GM18505 (cell line): Measurements from ENCODE around the gene PCNX3.

Experiments
- ATAC-seq: cut with Tn5 transposase; IDR thresholded peaks from one replicate; pipeline ENCODE4 v1.9.1; 2021; ENCODE audit not compliant: unreplicated experiment
- POLR2A ChIP-seq: IDR thresholded peaks from 4 replicates; pipeline ENCODE4 v1.6.1; 2011; ENCODE audit warnings: borderline replicate concordance; ENCODE audit not compliant: insufficient read depth, insufficient read length; ENCODE audit errors: extremely low read depth

Gene PCNX3

DNA sequence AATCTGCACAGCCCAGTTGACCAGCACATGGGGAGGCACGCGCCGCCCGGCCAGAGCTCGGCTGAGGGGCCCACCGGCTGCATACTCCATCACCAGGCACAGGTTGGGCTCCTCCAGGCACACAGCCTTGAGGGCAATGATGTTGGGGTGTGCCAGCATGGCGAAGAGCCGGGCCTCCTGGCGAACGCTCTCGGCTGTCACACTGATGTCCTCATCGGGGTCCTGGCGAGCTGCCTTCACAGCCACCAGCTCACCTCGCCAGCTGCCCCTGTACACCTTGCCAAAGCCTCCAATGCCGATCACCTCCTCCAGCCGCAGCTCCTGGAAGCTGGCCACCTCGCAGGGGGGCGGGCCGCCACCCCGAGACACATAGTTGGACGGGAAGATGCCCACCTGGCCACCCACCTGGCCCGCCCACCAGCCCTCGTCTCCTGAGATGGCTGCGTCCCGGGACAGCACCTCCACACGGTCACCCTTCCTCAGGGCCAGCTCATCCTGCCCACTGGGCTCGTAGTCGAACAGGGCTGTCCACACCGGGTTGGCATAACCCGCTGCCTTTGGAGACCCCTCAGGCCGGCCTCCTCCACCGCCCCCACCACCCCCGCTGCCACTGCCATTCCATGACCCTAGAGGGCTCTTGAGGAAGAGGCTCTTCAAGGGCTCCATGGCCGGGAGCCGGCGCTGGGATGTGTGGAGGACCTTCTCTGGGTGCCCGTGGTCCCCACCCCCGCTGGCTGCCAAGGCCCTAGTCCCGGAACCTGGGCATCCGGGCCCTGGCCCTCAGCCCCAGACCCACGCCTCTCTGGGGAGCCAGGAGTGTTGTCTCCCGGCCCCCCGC, 2.3 kb upstream of the PCNX3 start:
- no peak for ATAC-seq
- peak; percentile 35 for TF ChIP-seq POLR2A

DNA sequence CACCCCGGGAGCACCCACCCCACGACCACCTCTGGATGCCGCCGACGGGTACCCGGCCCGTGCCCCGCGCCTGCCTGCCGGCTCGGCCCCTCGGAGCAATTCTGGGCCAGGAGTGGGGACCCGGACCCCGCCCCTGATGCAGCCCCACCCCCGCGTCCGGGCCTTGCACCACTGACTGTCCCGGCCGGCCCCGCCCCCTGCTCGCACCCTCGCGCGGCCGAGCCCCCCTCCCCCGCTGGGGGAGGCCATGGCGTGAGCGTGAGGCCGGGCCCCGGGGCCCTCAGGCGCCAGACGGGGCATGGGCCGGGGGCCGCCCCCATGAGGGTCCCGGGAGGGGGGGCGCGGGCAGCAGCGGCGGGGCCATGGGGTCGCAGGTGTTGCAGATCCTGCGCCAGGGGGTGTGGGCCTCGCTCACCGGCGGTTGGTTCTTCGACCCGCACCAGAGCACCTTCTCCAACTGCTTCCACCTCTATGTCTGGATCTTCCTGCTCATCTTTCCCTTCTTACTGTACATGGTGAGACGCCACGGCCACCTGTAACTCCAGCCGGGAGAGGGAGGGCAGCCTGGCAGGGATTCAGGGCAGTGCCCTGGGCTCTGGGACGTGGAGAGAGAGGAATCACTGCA, 486 bp downstream of the PCNX3 start:
- no peak for ATAC-seq
- no peak for TF ChIP-seq POLR2A

DNA sequence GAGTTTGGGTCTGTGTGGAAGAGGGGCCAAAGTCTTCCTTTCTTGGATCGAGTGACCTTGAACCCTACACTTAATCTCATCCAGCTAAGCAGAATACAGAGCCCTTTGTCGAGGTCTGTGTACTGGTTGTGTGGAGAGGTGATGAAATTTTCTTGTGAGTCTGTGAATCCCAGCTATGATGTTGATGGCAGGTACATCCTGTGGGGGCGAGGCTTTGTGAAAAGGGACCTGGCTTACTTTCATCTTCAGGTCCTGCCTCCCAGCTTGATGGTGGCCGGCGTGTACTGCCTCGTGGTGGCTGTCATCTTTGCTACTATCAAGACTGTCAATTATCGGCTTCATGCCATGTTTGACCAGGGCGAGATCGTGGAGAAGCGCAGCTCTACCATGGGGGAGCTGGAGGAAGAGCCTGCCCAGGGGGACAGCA, 1.0 kb downstream of the PCNX3 start:
- TF ChIP-seq POLR2A = no peak
- no peak for ATAC-seq

DNA sequence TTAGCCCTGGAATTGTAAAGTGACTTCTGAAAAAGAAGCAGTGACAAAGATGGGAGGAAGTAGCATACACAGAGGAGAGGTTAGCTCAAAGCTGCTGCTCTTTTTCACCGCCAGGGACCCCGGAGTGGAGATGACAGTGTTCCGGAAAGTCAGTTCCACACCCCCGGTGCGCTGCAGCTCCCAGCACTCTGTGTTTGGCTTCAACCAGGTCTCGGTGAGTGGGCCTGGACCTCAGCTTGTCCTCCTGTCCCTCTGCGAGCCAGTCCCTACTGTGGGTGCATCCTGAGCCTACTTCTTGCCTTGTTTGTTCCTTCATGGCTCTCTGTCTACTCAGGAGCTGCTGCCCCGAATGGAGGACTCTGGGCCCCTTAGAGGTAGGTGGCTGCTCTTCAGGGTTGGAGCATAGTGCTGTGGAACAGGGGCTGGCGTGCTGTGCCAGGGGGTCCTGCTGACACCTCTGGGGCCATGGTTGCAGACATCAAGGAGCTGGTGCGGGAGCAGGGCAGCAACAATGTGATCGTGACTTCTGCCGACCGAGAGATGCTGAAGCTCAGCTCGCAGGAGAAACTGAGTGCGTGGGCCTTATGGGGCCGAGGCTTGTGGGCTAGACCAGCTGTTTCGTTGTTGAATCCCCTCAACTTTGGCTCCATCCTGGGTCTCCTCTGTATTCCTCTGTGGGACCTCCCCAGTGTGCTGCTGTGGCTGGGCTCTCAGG, 1.7 kb downstream of the PCNX3 start:
- no peak for ATAC-seq
- TF ChIP-seq POLR2A = no peak

- no peak for ATAC-seq
- TF ChIP-seq POLR2A = no peak
These were observed 2.6 kb downstream of the PCNX3 start for GRCh38 chr11:65617990-65618751.

DNA sequence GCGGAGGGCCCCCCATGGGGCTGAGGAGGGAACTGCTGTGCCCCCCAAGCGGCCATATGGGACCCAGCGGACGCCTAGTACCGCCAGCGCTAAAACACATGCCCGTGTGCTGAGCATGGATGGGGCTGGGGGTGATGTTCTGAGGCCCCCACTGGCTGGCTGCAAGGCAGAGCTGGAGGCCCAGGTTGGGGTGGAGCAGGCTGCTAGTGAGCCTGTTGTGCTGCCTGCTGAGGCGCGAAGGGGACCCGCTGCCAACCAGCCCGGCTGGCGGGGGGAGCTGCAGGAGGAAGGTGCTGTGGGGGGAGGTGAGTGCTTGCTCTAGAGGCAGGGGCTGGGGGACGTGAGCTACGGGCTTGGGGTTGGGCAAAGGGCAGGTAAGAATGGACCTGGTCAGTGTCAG, 3.2 kb downstream of the PCNX3 start:
- ATAC-seq = no peak
- no peak for TF ChIP-seq POLR2A

DNA sequence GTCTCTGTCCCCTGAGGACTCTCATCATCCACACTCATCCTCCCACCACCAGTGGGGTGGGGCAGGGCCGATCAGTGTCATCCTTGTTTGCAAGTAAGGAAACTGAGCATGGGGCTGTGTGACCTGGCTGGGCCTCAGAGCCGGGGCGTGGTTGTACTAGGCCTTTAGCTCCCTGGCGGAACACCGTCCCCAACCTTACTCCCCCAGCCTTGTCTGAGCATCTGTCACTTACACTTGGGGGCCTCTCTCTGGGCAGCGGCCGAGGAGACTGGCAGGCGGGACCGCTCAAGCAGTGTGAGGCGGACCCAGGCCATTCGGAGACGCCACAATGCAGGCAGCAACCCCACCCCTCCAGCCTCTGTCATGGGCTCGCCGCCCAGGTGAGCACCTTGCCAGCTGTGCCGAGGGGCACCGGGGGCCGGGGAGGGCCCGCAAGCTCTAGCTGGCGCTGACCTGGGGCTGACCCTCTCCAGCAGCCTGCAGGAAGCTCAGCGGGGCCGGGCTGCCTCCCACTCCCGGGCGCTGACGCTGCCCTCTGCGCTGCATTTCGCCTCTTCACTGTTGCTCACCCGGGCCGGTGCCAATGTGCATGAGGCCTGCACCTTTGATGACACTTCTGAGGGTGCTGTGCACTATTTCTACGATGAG, 3.8 kb downstream of the PCNX3 start:
- ATAC-seq = no peak
- no peak for TF ChIP-seq POLR2A

DNA sequence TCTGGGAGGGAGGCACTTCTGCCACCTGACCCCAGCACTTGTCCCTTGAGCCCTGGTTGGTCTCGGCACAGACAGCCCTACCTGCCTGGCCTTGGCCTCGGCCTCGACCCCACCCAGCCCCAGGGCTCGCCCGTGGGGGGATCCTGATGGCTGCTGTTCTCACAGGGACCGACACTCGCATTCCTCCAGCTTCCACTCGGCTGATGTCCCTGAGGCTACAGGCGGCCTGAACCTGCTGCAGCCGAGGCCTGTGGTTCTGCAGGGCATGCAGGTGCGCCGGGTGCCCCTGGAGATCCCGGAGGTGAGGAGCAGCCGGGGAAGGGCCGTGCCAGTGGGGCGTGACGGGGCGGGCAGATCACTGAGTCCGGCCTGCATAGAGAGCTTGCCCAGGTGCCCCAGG, 5.1 kb downstream of the PCNX3 start:
- TF ChIP-seq POLR2A = no peak
- no peak for ATAC-seq

GRCh38 chr11:65621460-65621859, 5.9 kb downstream of the PCNX3 start:
- no peak for ATAC-seq
- no peak for TF ChIP-seq POLR2A

DNA sequence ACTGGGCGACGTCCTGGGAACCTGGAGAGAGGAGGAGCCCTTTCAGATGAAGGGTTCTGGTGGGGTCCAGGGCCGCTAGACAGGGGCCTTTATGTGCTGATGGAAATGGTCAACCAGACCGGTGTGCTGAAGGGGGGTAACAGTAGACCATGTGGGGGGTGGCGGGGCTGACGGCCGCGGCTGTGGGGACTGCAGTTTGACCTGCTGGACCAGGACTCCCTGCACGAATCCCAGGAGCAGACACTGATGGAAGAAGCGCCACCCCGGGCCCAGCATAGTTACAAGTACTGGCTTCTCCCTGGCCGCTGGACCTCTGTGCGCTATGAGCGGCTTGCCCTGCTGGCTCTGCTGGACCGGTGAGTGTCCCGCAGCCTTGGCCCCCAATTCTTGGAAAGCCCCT, 6.4 kb downstream of the PCNX3 start:
- no peak for ATAC-seq
- TF ChIP-seq POLR2A = no peak

DNA sequence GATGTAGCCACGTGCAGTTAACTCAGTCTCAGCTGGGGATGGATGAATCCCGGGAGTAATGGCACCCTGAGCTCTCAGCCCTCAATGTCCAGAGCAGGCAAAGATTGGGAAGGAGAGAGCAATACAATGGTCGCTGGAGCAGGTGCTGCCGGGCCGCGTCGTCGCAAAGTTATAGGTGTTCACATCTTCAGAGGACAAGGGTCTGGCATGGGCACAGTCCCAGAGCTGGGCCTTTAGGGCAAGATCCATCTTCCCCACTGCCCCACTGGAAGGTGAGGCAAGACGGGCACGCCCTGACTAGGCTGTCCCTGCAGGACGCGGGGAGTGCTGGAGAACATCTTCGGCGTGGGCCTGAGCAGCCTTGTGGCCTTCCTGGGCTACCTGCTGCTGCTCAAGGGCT, 7.6 kb downstream of the PCNX3 start:
- TF ChIP-seq POLR2A = no peak
- ATAC-seq = no peak

- ATAC-seq = no peak
- no peak for TF ChIP-seq POLR2A
These were observed 8.5 kb downstream of the PCNX3 start for GRCh38 chr11:65623852-65624616.
